Measurements from ENCODE around the gene HAGH. TPM values are rescaled to one million over a fixed set of nuclear protein-coding genes. Genes with fewer than 3 reads are reported as not detected.

HAGH gene
- polyA plus RNA-seq, 1 donor (not counting 4 experiments of a cell fraction or from before 2014, with no cell fraction given), result 17.7 TPM

- H4K20me1 ChIP-seq (ENCODE audit: control insufficient read depth, extremely low read depth, insufficient read depth, low read length), result no peaks in the 10 kb centered on the region
- no peak overlapping the region for H2AFZ ChIP-seq (ENCODE audit: control insufficient read depth, low read length)
- dilution Hi-C loops (cut with MboI; ENCODE audit: extremely low pct_ligation_motif_present, low sequenced_read_pairs), result no loop called here
- no peaks in the 10 kb centered on the region for H3K36me3 ChIP-seq (ENCODE audit: control insufficient read depth in 2 of 2, extremely low read depth in 1 of 2, insufficient read depth in 2 of 2, low read length in 2 of 2)
- FAIRE-seq, result no peak
- DNase-seq (ENCODE audit: low read depth, low spot score), result no peak
- H3K4me2 ChIP-seq (ENCODE audit: control insufficient read depth, extremely low read depth, insufficient read depth, low read depth, low read length), result no peak overlapping the region
- H3K27me3 ChIP-seq (ENCODE audit: control insufficient read depth, extremely low read depth, insufficient read depth, low read length), result peaks cover 3% of the 10 kb centered on the region
- H3K4me1 ChIP-seq (ENCODE audit: control insufficient read depth, extremely low read depth, insufficient read depth, low read length), result peaks cover 9% of the 10 kb centered on the region
- H3K9me1 ChIP-seq (ENCODE audit: control insufficient read depth, extremely low read depth, insufficient read depth, low read length), result no peaks in the 10 kb centered on the region
- no peak overlapping the region for H3K9ac ChIP-seq (ENCODE audit: control insufficient read depth, extremely low read depth, insufficient read depth, low read length)
- no peak overlapping the region for H3K27ac ChIP-seq (ENCODE audit: control insufficient read depth, insufficient read depth, low read length)
- no peaks in the 10 kb centered on the region for H3K79me2 ChIP-seq (ENCODE audit: control insufficient read depth, insufficient read depth, low read length)
- H3K4me3 ChIP-seq (ENCODE audit: control insufficient read depth in 2 of 3, extremely low read depth in 1 of 3, insufficient read depth in 2 of 3, low read depth in 1 of 3, low read length in 3 of 3), result no peak overlapping the region
- H3K9me3 ChIP-seq (ENCODE audit: control insufficient read depth, low read depth, low read length), result no peaks in the 10 kb centered on the region
- TF ChIP-seq EZH2 (IDR thresholded peaks at IDR 0.05; ENCODE audit: low read length) (no peak), CTCF (optimal IDR thresholded peaks at IDR 0.05 in 1 of 3, IDR thresholded peaks at IDR 0.05 in 1 of 3, conservative IDR thresholded peaks at IDR 0.05 in 1 of 3; ENCODE audit: extremely low read depth in 1 of 3, insufficient read depth in 2 of 3, low read length in 3 of 3) (no peak)
These were observed 48.2 kb upstream of the HAGH start for GRCh38 chr16:1874854-1875253.

- no peaks in the 10 kb centered on the region for H3K27me3 ChIP-seq (ENCODE audit: control insufficient read depth, extremely low read depth, insufficient read depth, low read length)
- no peaks in the 10 kb centered on the region for H3K9me3 ChIP-seq (ENCODE audit: control insufficient read depth, low read depth, low read length)
- FAIRE-seq (no peak), DNase-seq (ENCODE audit: low read depth, low spot score) (no peak)
- H4K20me1 ChIP-seq (ENCODE audit: control insufficient read depth, extremely low read depth, insufficient read depth, low read length), result no peaks in the 10 kb centered on the region
- no peaks in the 10 kb centered on the region for H3K9me1 ChIP-seq (ENCODE audit: control insufficient read depth, extremely low read depth, insufficient read depth, low read length)
- H3K4me3 ChIP-seq (ENCODE audit: control insufficient read depth in 2 of 3, extremely low read depth in 1 of 3, insufficient read depth in 2 of 3, low read depth in 1 of 3, low read length in 3 of 3), result peak within 1 kb of the TSS in 1 of 3 experiments; percentile 3
- H3K4me1 ChIP-seq (ENCODE audit: control insufficient read depth, extremely low read depth, insufficient read depth, low read length), result peaks cover 9% of the 10 kb centered on the region
- no peak within 1 kb of the TSS for H3K27ac ChIP-seq (ENCODE audit: control insufficient read depth, insufficient read depth, low read length)
- no peak for TF ChIP-seq EZH2 (IDR thresholded peaks at IDR 0.05; ENCODE audit: low read length)
- TF ChIP-seq CTCF (optimal IDR thresholded peaks at IDR 0.05 in 1 of 3, IDR thresholded peaks at IDR 0.05 in 1 of 3, conservative IDR thresholded peaks at IDR 0.05 in 1 of 3; ENCODE audit: extremely low read depth in 1 of 3, insufficient read depth in 2 of 3, low read length in 3 of 3), result no peak
- peak within 1 kb of the TSS; percentile 12 for H2AFZ ChIP-seq (ENCODE audit: control insufficient read depth, low read length)
- H3K36me3 ChIP-seq (ENCODE audit: control insufficient read depth in 2 of 2, extremely low read depth in 1 of 2, insufficient read depth in 2 of 2, low read length in 2 of 2), result no peaks in the 10 kb centered on the region
- no peaks in the 10 kb centered on the region for H3K79me2 ChIP-seq (ENCODE audit: control insufficient read depth, insufficient read depth, low read length)
- H3K9ac ChIP-seq (ENCODE audit: control insufficient read depth, extremely low read depth, insufficient read depth, low read length), result no peak within 1 kb of the TSS
- dilution Hi-C loops (cut with MboI; ENCODE audit: extremely low pct_ligation_motif_present, low sequenced_read_pairs), result no loop called here
- H3K4me2 ChIP-seq (ENCODE audit: control insufficient read depth, extremely low read depth, insufficient read depth, low read depth, low read length), result peak within 1 kb of the TSS; percentile 48
These were observed 45.5 kb upstream of the HAGH start, which contains the start of gene MEIOB for GRCh38 chr16:1871974-1872635. TSS of gene MEIOB (minus strand) at chr16:1872164. CDS start at chr16:1868175, 3,989 bp downstream.
